DMS114 treated with DMSO at 0.1 percent for 48 hours (cell line): ENCODE measurements around the gene PPP1R1C.
"Not testable (repeated sequence)": the region's sequence is repeated elsewhere in the genome, so short reads cannot be mapped to it uniquely, and the experiment has no call there.

Source experiments
- DNase-seq: peaks from one replicate; lab custom pipeline; 2025; ENCODE audit not compliant: unreplicated experiment; lab: John Stamatoyannopoulos, UW

The PPP1R1C gene

GRCh38 chr2:182014284-182014683, 28.6 kb downstream of the PPP1R1C start:
- DNase-seq: no peak

DNA sequence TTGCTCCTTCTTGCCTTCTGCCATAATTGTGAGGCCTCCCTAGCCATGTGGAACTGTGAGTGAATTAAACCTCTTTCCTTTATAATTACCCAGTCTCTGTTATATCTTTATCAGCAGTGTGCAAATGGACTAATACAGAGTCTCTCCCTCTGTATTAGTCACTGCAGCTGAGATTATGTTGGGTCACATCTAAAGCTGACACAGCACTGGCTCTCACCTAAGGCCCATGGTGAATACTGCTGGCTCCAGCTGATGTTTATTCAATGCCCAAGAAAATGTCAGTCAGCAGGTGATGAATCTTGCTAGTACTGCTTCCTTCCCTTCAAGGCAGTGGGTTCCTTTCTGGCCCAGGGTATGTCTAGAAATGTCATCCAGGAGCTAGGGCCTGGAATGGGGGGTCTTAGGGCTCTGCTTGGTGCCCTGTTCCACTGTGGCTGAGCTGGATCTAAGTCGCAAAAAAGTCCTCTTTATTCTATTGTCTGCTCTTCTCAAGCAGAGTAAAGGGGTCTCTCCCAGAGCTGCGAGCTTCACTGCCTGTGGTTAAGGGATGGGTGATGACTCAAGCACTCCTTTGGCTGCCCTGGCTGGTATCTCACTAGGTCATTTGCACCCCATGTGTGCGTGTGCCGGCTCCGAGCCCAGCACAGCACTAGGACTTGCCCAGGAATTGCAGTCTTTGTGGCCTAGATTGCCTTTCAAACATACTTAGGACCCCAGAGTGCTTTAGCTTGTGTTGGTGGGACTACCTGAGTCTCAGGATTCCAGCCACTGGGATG, 29.9 kb downstream of the PPP1R1C start:
- DNase-seq: no peak

DNA sequence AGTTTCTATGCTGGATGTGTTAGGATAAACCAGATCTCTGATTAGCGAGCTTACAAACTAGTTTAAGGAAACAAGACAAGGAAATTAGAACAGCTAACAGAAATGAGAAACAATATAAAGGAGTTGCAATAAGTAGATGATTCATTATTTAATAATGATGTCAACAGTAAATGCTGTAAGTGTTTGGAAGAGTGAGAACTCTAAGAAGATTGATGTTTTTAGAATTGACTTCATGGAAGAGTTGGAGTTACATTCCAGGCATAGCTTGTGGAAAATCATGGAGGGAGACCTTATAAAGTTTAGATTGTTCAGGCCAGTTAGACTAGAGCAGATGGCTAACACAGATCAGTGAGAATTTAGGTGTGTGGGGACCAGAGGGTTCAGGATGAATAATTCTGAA, 32.6 kb downstream of the PPP1R1C start:
- DNase-seq: no peak

GRCh38 chr2:182019731-182020130, 34.1 kb downstream of the PPP1R1C start:
- DNase-seq: no peak

DNA sequence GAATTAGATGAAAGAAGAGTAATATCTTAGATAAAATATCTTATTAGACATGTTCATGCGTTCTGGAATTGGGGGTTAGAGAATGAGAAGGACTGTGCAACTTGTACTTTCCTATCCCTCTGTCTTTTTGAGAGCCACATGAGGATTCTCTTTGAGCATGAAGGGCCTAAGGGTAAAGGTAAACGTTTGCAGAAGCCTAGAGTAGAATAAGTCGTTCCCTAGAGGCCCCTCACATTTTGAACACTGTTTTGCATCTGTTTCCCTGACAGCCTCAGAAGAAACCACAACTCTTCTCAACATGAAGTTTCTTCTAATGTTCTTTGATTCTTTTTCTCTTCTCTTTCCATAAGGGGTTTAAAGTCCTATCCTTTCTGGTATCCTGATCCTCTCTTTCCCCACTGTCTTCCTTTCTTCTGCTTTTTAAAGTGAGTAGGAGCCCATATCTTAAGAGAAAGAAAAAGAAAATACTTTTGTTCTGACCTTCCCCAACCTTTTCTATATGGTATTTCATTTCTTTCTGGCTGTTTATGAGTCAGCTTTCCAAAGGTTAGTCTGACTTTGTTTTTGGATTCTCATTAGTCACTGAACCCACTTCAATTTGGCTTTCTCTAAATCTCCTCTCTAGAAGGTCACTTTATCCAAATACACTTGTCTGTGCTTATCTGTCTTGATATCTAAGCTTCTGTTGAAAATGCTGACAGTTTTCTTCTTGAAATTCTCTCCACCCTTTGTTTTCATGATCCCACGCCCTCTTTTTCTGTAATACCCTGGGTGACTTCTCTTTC, 34.8 kb downstream of the PPP1R1C start:
- DNase-seq: no peak

DNA sequence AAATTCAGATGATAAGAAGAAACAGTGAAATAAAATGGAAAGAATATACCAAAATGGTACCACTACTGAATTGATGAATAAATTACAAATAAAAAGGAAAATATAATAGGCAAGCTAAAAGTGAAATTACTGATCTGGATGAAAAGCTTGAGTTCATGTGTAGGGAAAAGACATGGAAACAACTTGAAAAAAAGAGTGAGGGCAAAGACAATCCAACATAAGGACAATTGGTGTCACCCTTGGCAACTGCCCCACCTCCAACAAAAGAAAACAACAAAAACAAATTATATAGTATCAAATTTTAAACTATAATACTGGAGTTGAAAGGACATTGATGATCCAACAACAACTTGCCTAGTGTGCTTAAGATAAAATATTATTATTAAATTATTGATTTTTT, 37.6 kb downstream of the PPP1R1C start:
- no peak for DNase-seq

DNA sequence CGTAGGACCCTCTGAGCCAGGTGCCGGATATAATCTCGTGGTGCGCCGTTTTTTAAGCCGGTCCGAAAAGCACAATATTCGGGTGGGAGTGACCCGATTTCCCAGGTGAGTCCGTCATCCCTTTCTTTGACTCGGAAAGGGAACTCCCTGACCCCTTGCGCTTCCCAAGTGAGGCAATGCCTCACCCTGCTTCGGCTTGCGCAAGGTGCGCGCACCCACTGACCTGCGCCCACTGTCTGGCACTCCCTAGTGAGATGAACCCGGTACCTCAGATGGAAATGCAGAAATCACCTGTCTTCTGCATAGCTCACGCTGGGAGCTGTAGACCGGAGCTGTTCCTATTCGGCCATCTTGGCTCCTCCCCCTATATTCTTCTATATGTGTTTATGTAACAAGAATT, 45.2 kb downstream of the PPP1R1C start:
- DNase-seq: not testable (repeated sequence)

GRCh38 chr2:182031956-182032355, 46.3 kb downstream of the PPP1R1C start:
- DNase-seq: no peak

DNA sequence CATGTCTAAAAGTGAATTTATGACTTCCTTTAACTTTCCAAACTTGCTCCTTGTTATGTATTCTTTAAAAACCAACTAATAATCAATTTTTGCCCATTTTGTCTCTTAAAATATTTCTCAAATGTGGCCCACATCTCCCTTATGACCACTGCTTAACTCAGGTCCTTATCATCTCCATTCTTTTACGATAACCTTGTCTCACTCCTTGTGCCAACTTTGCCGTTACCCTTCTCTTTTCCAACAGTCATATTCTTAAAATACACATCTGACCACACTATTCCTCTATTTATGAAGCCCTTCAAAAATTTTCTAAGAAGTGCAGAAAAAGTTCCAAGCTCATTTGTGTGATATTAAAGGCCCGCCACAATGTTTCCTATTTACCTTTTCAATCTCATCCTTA, 47.8 kb downstream of the PPP1R1C start:
- no peak for DNase-seq

DNA sequence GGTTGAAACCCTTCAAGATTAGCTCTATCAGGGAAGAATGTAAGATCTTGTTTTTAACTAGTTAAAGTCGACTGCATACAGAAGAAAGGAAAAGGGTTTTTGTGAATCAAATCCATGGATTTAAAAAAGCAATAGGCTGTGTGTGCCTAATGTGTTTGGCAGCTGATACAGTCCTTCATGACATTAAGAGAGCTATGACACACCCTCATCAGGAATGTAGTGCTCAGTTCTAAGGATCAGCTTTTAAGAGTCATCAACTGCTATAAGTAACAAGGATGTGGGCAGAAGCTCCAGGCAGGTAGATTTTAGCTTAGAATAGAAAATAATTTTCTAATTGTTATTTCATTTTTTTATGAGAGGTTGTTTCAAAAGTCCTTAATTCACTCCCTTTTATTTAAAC, 52.9 kb downstream of the PPP1R1C start:
- DNase-seq: no peak

DNA sequence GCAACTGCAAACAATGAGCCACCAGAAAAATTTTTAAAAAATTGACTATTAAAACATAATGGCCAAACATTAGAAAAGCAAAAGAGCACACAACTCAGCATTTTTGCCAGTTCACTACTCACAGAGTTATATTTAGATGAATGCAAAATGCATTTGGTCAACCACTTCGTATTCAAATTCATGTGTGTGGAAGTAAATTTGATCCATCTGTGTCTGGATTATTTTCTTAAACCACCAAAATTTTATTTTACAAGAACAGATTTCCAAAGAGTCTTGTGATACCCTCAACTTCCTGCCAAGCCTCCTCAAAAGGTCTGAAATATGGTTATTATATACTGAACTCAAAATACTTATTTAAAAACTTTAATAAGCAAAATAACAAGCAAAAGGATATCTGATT, 57.4 kb downstream of the PPP1R1C start:
- DNase-seq: no peak

- no peak for DNase-seq
Measured at GRCh38 chr2:182043861-182044260, 58.2 kb downstream of the PPP1R1C start.

DNA sequence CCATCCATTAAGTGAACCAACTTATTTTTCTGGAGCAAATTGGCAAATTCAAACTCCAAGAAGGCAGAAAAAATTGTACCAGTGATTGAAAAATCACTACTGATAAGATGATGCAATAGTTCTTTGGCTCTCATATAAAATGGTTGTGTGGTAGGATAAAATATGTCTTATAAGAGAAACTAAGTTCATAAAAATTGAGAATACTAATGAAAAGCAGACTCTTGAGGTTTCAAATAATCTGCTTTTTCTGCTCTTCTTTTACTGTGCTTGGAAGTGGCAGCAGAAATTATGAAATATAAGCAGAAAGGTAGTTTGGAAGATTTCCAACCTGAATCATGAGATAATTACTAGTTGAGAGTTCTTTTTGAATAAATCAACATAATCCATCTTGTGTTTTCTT, 61.9 kb downstream of the PPP1R1C start:
- no peak for DNase-seq

DNA sequence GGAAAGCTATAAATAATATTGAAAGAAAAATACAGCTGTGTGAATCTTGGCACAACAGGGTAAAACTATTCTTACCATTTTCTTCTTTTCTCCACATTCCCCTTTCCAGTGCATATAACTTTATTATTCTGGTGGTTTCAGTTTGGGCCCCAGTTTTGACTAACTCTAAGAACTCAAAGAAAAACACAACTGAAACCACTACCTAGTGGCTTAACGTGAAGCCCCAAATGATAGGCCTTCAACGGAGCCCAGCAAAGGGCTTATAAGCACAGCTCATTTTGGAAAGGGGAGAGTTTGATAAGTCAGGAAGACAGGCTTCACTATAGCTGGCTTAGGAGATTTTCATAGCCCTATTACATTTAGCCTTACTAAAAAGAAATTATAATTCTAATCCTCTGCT, 62.4 kb downstream of the PPP1R1C start:
- DNase-seq: no peak

DNA sequence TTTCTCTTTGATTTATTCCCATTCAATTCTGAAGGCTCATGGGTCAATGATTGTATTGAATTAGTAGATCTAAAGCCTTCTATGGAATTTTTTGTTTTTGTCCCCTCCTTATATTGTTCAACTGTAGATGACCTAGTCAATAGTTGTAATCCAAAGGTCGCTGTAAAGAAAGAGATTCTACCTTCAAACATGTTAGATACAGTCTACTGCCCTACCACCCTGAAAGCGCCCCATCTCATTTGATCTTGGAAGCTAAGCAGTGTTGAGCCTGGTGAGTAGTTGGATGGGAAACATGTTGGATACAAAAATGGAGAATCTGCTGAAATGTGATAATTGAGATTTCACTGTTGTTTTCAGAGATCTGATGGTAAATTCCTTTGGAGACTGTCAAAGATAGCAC, 63.0 kb downstream of the PPP1R1C start:
- DNase-seq: no peak

GRCh38 chr2:182049372-182050148, 63.9 kb downstream of the PPP1R1C start:
- no peak for DNase-seq

GRCh38 chr2:182050333-182051135, 64.9 kb downstream of the PPP1R1C start:
- DNase-seq: no peak

DNA sequence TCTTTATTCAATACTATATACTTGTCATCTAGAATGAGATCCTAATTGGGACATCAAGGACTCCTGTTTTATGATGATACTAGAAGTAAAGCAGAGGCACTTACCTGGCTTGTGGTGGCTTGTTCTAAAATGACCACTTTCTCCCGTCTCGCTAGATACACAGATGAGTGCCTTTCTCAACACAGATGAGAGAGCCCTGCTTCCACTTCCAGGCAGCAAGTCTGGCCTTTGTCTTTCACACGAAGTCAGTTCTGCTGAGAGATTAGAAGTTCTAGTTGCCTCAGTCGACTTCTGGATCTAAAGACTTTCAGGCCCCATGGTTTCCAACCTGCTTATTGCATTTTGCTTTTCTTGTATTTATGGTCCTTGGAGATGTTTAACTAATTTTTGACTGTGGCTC, 70.3 kb downstream of the PPP1R1C start:
- no peak for DNase-seq

- DNase-seq: no peak
Measured at GRCh38 chr2:182057002-182057401, 71.3 kb downstream of the PPP1R1C start.

DNA sequence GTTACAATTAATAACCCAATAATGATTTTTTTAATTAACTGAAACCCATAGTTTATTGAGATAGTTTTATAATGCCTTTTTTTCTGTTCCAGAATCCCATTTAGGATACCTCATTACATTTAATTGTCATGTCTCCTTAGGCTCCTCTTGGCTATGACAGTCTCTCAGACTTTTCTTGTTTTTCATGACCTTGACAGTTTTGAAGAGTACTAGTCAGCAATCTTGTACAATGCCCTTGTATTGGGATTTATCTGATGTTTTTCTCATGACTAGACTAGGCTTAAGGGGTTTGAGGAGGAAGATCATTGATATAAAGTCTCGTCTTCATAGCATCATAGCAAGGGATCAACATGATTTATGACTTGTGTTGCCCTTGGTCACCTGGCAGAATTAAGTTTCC, 72.4 kb downstream of the PPP1R1C start:
- no peak for DNase-seq

- no peak for DNase-seq
Measured at GRCh38 chr2:182061739-182062138, 76.1 kb downstream of the PPP1R1C start.
